ENCODE results near the gene SPINK6.

Gene SPINK6

GRCh38 chr5:148255456-148255855 lies 52.6 kb downstream of the SPINK6 start:
- no peaks in the 10 kb centered on the region for H3K36me3 ChIP-seq (ENCODE audit: insufficient read depth, low read length)

DNA sequence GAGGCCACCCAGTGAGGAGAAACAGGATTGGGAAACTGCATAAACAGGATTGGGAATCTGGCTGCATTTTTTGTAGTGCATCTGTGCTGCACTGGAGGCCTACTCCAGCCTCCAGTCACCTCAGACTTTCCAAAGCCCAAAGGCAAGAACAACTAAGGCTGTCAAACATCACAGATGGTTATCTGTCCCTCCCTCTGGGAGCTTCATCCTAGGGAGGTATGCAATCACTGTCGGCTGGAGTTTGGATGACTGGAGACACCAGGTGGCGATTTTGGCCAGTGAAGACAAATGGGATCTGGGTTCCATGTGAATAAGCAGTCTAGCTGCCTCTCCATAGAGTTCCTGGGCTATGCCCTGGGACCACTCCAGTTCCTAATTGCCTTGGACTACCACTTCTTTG lies 56.4 kb downstream of the SPINK6 start:
- Histone ChIP-seq H3K9me3 (ENCODE audit: control insufficient read depth, insufficient read depth, low read length) (peaks cover 2% of the 10 kb centered on the region; the same call in 1 of the 2 replicates), H3K36me3 (ENCODE audit: insufficient read depth, low read length) (no peaks in the 10 kb centered on the region), H3K9ac (ENCODE audit: low read depth, low read length) (no peak overlapping the region), H3K4me1 (ENCODE audit: insufficient read depth, low read length) (no peaks in the 10 kb centered on the region)

More at GRCh38 chr5:148255456-148255855, 52.6 kb downstream of the SPINK6 start:
- no peak overlapping the region for H3K9ac ChIP-seq (ENCODE audit: low read depth, low read length)
- H3K9me3 ChIP-seq (ENCODE audit: control insufficient read depth, insufficient read depth, low read length) = peaks cover 2% of the 10 kb centered on the region; the same call in 1 of the 2 replicates
- H3K4me1 ChIP-seq (ENCODE audit: insufficient read depth, low read length) = no peaks in the 10 kb centered on the region

GRCh38 chr5:148261221-148261620 lies 58.4 kb downstream of the SPINK6 start:
- no peaks in the 10 kb centered on the region for H3K36me3 ChIP-seq (ENCODE audit: insufficient read depth, low read length)
- no peaks in the 10 kb centered on the region for H3K4me1 ChIP-seq (ENCODE audit: insufficient read depth, low read length)
- H3K9ac ChIP-seq (ENCODE audit: low read depth, low read length) = no peak overlapping the region
- H3K9me3 ChIP-seq (ENCODE audit: control insufficient read depth, insufficient read depth, low read length) = peaks cover 6% of the 10 kb centered on the region; the same call in 1 of the 2 replicates
